Stimulated activated CD4-positive, alpha-beta T cell treated with anti-CD3 and anti-CD28 coated beads, TNF-alpha, amount 100 ng/mL, for 4 hours (primary cell): Measurements from ENCODE around the gene OR8U1.
"Not testable (repeated sequence)": the region's sequence is repeated elsewhere in the genome, so short reads cannot be mapped to it uniquely, and the experiment has no call there.

Source experiments
- DNase-seq, 3 experiments: peaks; one replicate each; pipeline ENCODE4 v3.0.0-alpha.2; 2020; ENCODE audit warnings: low read depth in 3 of 3

Gene OR8U1

DNA sequence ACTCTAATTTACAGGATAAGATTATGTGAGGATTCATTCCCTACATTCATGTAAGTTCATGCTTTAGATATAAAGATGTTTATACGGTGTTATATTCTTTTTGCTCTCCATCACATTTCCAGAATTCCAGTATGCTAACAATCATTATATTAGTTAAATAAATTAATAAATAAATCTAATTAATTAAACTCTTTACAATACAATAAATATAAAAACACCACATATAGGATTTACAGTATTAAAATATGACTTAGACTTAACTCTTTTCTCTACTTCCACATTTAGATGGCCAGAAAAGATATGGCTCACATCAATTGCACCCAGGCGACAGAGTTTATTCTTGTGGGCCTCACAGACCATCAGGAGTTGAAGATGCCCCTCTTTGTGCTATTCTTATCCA is at the start of gene OR8U1:
Gene OR8U1 (plus strand): TSS at position 301 of the 400 bp plus-strand sequence. CDS start 0 bp downstream, at position 301.
- DNase-seq = no peak

- no peak for DNase-seq
Measured at GRCh38 chr11:56331861-56332491, 43.4 kb upstream of the OR8U1 start.

- no peak for DNase-seq
Measured at GRCh38 chr11:56333156-56333555, 42.3 kb upstream of the OR8U1 start.

DNA sequence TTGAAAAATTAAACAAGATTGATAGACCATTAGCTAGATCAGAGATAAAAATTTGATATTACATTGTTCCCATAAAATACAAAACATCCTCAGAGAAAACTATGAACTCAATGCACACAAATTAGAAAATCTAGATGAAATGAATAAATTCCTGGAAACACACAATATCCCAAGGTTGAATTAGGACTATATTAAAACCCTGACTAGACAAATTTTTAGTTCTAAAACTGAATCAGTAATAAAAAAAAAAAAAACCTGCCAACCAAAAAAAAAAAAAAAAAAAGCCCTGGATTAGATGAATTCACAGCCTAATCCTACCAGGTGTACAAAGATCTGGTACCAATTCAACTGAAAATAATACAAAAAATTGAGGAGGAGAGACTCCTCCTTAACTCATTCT is 35.1 kb upstream of the OR8U1 start:
- no peak for DNase-seq

GRCh38 chr11:56345739-56346138 is 29.7 kb upstream of the OR8U1 start, which contains the start of gene OR8K1:
OR8K1 (plus strand) TSS chr11:56346039; CDS start chr11:56346039, 0 bp downstream.
- DNase-seq = no peak

DNA sequence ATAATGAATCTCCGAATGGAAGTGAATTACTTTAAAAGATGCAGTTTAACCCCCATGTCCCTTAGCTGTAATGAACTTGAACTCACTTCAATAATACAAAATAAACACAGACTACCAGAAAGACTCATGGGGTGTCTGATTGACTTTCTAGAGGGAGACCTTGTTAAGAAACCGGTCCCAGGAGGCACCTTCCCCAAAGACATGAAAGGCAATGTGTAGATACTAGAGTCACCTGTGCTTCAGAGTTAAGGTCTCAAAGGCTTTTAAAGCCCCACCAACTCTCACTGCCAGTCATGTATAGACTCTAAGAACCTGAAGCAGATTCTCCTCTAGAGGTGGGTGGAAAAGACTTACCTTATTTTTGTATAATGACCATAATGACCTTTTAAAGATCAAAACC is 21.4 kb upstream of the OR8U1 start, which contains the start of gene OR8J1:
Gene OR8J1 (plus strand): TSS at position 301 of the 400 bp plus-strand sequence. CDS start 5,956 bp downstream, outside the sequence.
- no peak for DNase-seq

DNA sequence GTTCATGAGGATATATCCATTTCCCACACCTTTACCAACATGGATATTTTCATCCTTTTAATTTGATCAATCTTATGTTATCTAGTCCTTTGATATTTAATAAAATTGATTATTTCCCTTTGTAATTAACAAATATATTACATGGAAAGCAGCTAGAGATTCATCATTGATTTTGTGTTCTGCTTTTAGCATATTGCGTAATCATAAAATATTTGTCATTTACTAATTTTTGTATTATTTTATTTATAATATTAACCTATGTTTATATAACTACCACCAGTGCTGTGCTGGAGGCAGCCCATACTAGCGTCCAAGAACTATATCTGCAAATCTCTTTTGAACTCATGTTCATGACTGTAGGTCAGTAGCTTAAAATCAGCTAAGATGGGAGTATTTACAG is 4.7 kb downstream of the OR8U1 start:
- no peak for DNase-seq

DNA sequence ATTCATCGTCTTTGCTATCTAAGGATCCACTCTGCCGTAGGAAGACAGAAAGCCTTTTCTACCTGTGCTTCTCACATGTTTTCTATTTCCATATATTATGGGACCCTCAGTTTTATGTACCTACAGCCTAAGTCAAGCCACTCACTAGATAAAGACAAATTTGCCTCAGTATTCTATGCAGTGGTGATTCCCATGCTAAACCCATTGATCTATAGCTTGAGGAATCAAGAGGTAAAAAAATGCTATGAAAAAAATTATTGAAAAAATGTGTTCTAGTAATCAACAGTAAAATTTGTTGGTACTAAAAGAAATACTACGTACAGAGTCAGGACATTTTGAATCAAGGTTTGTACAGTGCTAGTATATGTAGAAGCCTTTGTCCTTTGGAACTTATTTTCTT is 19.0 kb downstream of the OR8U1 start:
- no peak for DNase-seq

- DNase-seq = no peak
Measured at GRCh38 chr11:56396047-56396446, 20.6 kb downstream of the OR8U1 start.

DNA sequence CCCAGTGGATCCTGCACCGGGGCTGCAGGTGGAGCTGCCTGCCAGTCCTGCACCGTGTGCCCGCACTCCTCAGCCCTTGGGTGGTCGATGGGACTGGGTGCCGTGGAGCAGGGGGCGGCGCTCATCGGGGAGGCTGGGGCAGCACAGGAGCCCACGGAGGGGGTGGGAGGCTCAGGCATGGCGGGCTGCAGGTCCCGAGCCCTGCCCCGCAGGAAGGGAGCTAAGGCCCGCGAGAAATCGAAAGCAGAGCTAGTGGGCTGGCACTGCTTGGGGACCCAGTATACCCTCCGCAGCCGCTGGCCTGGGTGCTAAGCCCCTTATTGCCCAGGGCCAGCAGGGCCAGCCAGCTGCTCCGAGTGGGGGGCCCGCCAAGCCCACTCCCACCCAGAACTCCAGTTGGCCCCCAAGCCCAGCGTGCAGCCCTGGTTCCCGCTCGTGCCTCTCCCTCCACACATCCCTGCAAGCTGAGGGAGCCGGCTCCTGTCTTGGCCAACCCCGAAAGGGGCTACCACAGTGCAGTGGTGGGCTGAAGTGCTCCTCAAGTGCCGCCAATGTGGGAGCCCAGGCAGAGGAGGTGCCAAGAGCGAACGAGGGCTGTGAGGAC is 26.5 kb downstream of the OR8U1 start:
- DNase-seq = not testable (repeated sequence)

- no peak for DNase-seq
Measured at GRCh38 chr11:56404393-56404792, 29.0 kb downstream of the OR8U1 start.

DNA sequence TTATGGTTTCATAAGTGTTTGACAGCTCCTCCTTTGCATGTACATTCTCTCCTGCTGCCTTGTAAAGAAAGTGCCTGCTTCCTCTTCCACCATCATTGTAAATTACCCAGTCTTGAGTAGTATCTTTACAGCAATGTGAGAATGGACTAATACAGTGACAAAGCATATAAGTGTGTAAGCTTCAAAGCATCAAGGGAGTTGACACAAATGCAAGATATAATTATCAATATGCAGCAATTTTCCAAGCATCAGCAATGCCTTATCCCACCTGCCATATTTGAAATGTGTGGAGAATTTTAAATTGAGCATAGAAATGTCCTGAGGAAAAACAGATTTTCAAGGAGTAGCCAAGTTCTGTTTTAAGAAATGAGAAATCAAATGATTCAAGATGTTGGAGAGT is 35.4 kb downstream of the OR8U1 start:
- no peak for DNase-seq

DNA sequence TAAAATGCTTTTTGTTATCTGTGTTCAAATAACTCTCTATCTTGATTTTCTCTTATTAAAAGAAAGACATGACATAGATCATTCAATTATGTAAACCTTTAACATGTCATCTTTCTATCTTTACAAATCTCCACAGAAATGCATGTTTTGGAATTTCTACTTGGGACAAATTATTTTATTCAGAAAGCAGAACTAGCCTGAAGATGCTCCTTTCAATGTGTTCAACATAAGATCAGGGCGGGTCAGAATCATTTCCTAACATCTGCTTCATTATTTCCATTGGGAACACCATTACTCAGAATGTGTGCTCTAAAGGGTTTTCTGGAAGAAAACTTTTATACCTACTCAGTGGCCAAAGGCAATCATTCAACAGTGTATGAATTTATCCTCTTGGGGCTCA is 37.0 kb downstream of the OR8U1 start, which contains the start of gene OR5AL1:
Gene OR5AL1 (plus strand): TSS at position 301 of the 400 bp plus-strand sequence.
- no peak for DNase-seq
